ENCODE results near the gene OR2T8. TPM values are rescaled to one million over a fixed set of nuclear protein-coding genes. Genes with fewer than 3 reads are reported as not detected.

OR2T8 gene
- total and polyA plus RNA-seq, 10 of the 15 experiments (the other 5 are each of a cell fraction or from before 2014, with no cell fraction given) = not detected

DNA sequence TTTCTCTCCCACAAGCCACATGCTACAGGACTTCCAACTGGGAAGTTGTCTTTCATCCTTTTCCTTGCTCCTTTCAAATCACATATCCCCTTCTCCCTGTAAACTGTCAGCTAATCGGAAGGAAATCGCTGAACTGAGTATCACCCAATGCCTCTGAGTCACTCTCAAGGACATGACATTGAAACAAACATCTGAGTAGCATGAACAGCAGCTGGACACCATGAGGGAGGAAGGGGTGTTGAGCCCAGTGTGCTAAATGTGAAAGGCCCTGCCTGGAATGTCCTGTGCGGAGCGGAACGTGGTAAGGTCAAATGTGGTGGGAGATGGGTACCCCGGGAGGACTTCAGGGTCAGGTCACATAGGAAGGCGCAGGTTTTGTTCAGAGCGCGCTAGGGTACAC is 4.8 kb downstream of the OR2T8 start, which contains the start of gene OR2AJ1:
Gene OR2AJ1 (plus strand): TSS at position 22 of the 400 bp plus-strand sequence. CDS start 8,880 bp downstream, outside the sequence.
- 38% methylated on average over 9 of the region's 9 CpGs for WGBS (ENCODE audit: insufficient coverage, insufficient replicate concordance, low lambda C conversion rate, missing lambda C conversion rate)
- TF ChIP-seq YY1 (IDR thresholded peaks at IDR 0.05; ENCODE audit: low read depth, low read length) (no peak), BACH1 (IDR thresholded peaks at IDR 0.05; ENCODE audit: borderline replicate concordance) (no peak), TCF7 (IDR thresholded peaks at IDR 0.05; ENCODE audit: borderline replicate concordance) (no peak), ZNF207 (IDR thresholded peaks at IDR 0.05; ENCODE audit: borderline replicate concordance) (no peak), MXI1 (IDR thresholded peaks at IDR 0.05; ENCODE audit: low read depth, low read length) (no peak)
- ChIA-PET SMC1A (ENCODE audit: uncharacterized antibody, unreplicated experiment) (no interaction called here), RAD21 (ENCODE audit: unreplicated experiment) (no interaction called here), POLR2A (no interaction called here), CTCF (interaction anchor here (1.0 kb wide), 1 partner anchor 24 kb away, joined by 3 read pairs; no protein-coding TSS in a partner anchor)
- H4K20me1 ChIP-seq (ENCODE audit: control insufficient read depth, insufficient read depth) = no peaks in the 10 kb centered on the region
- no peak within 1 kb of the TSS for H3K4me3 ChIP-seq
- H3K79me2 ChIP-seq (ENCODE audit: control insufficient read depth, insufficient read depth, low read length) = no peaks in the 10 kb centered on the region
- no peak within 1 kb of the TSS for H3K27ac ChIP-seq (ENCODE audit: control insufficient read depth, insufficient read depth)
- intact Hi-C loops (cut with micrococcal nuclease; ENCODE audit: unreplicated experiment) (no loop called here), in situ Hi-C loops (cut with MboI) (no loop called here)
- no peak within 1 kb of the TSS for H3K9ac ChIP-seq (ENCODE audit: control insufficient read depth, insufficient read depth, low read length)
- H3K9me3 ChIP-seq (replicated peaks; ENCODE audit: control insufficient read depth, insufficient read depth, low read length) = no peaks in the 10 kb centered on the region
- no peaks in the 10 kb centered on the region for H3K36me3 ChIP-seq (ENCODE audit: control insufficient read depth in 2 of 2, insufficient read depth in 2 of 2, low read length in 1 of 2)
- no peak for ATAC-seq
- H3K4me2 ChIP-seq (ENCODE audit: control insufficient read depth, insufficient read depth) = no peak within 1 kb of the TSS
- no peak for FAIRE-seq
- H2AFZ ChIP-seq (ENCODE audit: control insufficient read depth, low read depth, low read length) = no peak within 1 kb of the TSS
- no peaks in the 10 kb centered on the region; a peak in 1 of 4 replicates for H3K27me3 ChIP-seq (replicated peaks in 1 of 2; ENCODE audit: control insufficient read depth in 2 of 2, insufficient read depth in 2 of 2, low read length in 1 of 2)
- no peak for DNase-seq (ENCODE audit: low read depth, low spot score)
- no peaks in the 10 kb centered on the region for H3K4me1 ChIP-seq (ENCODE audit: control insufficient read depth, insufficient read depth, low read length)
- no TSS peak for BruUV-seq (replicated peaks)

DNA sequence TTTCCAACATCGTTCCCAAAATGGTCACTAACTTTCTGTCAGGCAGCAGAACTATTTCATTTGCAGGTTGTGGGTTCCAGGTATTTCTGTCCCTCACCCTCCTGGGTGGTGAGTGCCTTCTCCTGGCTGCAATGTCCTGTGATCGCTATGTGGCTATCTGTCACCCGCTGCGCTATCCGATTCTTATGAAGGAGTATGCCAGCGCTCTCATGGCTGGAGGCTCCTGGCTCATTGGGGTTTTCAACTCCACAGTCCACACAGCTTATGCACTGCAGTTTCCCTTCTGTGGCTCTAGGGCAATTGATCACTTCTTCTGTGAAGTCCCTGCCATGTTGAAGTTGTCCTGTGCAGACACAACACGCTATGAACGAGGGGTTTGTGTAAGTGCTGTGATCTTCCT is 13.9 kb downstream of the OR2T8 start:
- no peak for DNase-seq (ENCODE audit: low read depth, low spot score)
- POLR2A ChIA-PET = no interaction called here
- no peak for TF ChIP-seq HDAC2 (IDR thresholded peaks at IDR 0.05)
- TF ChIP-seq, protein P1, sequence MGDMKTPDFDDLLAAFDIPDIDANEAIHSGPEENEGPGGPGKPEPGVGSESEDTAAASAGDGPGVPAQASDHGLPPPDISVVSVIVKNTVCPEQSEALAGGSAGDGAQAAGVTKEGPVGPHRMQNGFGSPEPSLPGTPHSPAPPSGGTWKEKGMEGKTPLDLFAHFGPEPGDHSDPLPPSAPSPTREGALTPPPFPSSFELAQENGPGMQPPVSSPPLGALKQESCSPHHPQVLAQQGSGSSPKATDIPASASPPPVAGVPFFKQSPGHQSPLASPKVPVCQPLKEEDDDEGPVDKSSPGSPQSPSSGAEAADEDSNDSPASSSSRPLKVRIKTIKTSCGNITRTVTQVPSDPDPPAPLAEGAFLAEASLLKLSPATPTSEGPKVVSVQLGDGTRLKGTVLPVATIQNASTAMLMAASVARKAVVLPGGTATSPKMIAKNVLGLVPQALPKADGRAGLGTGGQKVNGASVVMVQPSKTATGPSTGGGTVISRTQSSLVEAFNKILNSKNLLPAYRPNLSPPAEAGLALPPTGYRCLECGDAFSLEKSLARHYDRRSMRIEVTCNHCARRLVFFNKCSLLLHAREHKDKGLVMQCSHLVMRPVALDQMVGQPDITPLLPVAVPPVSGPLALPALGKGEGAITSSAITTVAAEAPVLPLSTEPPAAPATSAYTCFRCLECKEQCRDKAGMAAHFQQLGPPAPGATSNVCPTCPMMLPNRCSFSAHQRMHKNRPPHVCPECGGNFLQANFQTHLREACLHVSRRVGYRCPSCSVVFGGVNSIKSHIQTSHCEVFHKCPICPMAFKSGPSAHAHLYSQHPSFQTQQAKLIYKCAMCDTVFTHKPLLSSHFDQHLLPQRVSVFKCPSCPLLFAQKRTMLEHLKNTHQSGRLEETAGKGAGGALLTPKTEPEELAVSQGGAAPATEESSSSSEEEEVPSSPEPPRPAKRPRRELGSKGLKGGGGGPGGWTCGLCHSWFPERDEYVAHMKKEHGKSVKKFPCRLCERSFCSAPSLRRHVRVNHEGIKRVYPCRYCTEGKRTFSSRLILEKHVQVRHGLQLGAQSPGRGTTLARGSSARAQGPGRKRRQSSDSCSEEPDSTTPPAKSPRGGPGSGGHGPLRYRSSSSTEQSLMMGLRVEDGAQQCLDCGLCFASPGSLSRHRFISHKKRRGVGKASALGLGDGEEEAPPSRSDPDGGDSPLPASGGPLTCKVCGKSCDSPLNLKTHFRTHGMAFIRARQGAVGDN (IDR thresholded peaks at IDR 0.05) = no peak
- no peak for TF ChIP-seq SPI1 (IDR thresholded peaks at IDR 0.05; ENCODE audit: borderline replicate concordance, insufficient read depth, low read depth, low read length)
- no peak for TF ChIP-seq MEF2A (IDR thresholded peaks at IDR 0.05; ENCODE audit: insufficient read depth, low read depth, low read length)
- TF ChIP-seq GATAD2B (conservative IDR thresholded peaks at IDR 0.05; ENCODE audit: low read depth) = no peak
- TF ChIP-seq, protein P2, sequence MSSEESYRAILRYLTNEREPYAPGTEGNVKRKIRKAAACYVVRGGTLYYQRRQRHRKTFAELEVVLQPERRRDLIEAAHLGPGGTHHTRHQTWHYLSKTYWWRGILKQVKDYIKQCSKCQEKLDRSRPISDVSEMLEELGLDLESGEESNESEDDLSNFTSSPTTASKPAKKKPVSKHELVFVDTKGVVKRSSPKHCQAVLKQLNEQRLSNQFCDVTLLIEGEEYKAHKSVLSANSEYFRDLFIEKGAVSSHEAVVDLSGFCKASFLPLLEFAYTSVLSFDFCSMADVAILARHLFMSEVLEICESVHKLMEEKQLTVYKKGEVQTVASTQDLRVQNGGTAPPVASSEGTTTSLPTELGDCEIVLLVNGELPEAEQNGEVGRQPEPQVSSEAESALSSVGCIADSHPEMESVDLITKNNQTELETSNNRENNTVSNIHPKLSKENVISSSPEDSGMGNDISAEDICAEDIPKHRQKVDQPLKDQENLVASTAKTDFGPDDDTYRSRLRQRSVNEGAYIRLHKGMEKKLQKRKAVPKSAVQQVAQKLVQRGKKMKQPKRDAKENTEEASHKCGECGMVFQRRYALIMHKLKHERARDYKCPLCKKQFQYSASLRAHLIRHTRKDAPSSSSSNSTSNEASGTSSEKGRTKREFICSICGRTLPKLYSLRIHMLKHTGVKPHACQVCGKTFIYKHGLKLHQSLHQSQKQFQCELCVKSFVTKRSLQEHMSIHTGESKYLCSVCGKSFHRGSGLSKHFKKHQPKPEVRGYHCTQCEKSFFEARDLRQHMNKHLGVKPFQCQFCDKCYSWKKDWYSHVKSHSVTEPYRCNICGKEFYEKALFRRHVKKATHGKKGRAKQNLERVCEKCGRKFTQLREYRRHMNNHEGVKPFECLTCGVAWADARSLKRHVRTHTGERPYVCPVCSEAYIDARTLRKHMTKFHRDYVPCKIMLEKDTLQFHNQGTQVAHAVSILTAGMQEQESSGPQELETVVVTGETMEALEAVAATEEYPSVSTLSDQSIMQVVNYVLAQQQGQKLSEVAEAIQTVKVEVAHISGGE (CRISPR knock-in tag; IDR thresholded peaks at IDR 0.05) = no peak
- no peak for TF ChIP-seq FOXK2 (IDR thresholded peaks at IDR 0.05)

More for the DNA sequence above, 13.9 kb downstream of the OR2T8 start:
- no peak overlapping the region for H3K4me2 ChIP-seq (ENCODE audit: control insufficient read depth, insufficient read depth)
- no peaks in the 10 kb centered on the region for H3K27me3 ChIP-seq (replicated peaks in 1 of 2; ENCODE audit: control insufficient read depth in 2 of 2, insufficient read depth in 2 of 2, low read length in 1 of 2)
- no peak overlapping the region for H3K27ac ChIP-seq (ENCODE audit: control insufficient read depth, insufficient read depth)
- no peak overlapping the region for H2AFZ ChIP-seq (ENCODE audit: control insufficient read depth, low read depth, low read length)
- RAD21 ChIA-PET (ENCODE audit: unreplicated experiment) = no interaction called here
- H3K4me1 ChIP-seq (ENCODE audit: control insufficient read depth, insufficient read depth, low read length) = no peaks in the 10 kb centered on the region
- no peaks in the 10 kb centered on the region for H4K20me1 ChIP-seq (ENCODE audit: control insufficient read depth, insufficient read depth)
- H3K9me3 ChIP-seq (replicated peaks; ENCODE audit: control insufficient read depth, insufficient read depth, low read length) = no peaks in the 10 kb centered on the region; the same call in 2 of the 3 replicates
- ATAC-seq (no peak), FAIRE-seq (no peak)
- no peaks in the 10 kb centered on the region for H3K36me3 ChIP-seq (ENCODE audit: control insufficient read depth in 2 of 2, insufficient read depth in 2 of 2, low read length in 1 of 2)
- BruUV-seq (replicated peaks) = no TSS peak
- no peak overlapping the region for H3K4me3 ChIP-seq
- no peak overlapping the region for H3K9ac ChIP-seq (ENCODE audit: control insufficient read depth, insufficient read depth, low read length)
- intact Hi-C loops (cut with micrococcal nuclease; ENCODE audit: unreplicated experiment) (loop anchor here (10.0 kb wide), 1 partner anchor 751 kb away; no protein-coding TSS in a partner anchor), in situ Hi-C loops (cut with MboI) (no loop called here)
- no peaks in the 10 kb centered on the region for H3K79me2 ChIP-seq (ENCODE audit: control insufficient read depth, insufficient read depth, low read length)
- SMC1A ChIA-PET (ENCODE audit: uncharacterized antibody, unreplicated experiment) = no interaction called here
- WGBS (ENCODE audit: insufficient coverage, insufficient replicate concordance, low lambda C conversion rate, missing lambda C conversion rate) = 69% methylated on average over 8 of the region's 8 CpGs
- CTCF ChIA-PET = no interaction called here
